ENCODE data around the gene EIF2D. TPM values are rescaled to one million over a fixed set of nuclear protein-coding genes. Genes with fewer than 3 reads are reported as not detected.

The EIF2D gene
- total RNA-seq, 6 donors from 2014 or later: 32.6 to 84.9 (median 45.4) TPM

- H3K27me3 ChIP-seq: no peaks in the 10 kb centered on the region
- peak overlapping the region in 1 of 4 donors; percentile 37 for H3K27ac ChIP-seq
- peak; percentile 50 to 56 for DNase-seq
These were observed 44.0 kb downstream of the EIF2D start for GRCh38 chr1:206568256-206568655.

GRCh38 chr1:206566999-206567398 lies 45.3 kb downstream of the EIF2D start:
- no peak overlapping the region for H3K4me3 ChIP-seq
- DNase-seq (no peak), ATAC-seq (ENCODE audit: low FRiP score in 2 of 2) (no peak)
- H3K27ac ChIP-seq: peak overlapping the region in 1 of 4 donors; percentile 47
- H3K4me1 ChIP-seq: peaks cover 4 to 43% (median 14%) of the 10 kb centered on the region in 4 donors
- 61 to 100% methylated on average over 3 to 4 of the region's 4 CpGs for WGBS, 2 donors
- no peaks in the 10 kb centered on the region for H3K27me3 ChIP-seq
- TF ChIP-seq CTCF (IDR thresholded peaks at IDR 0.05) (no peak), POLR2A (IDR thresholded peaks at IDR 0.05) (no peak), POLR2AphosphoS5 (IDR thresholded peaks at IDR 0.05) (no peak), EP300 (IDR thresholded peaks at IDR 0.05) (no peak)
- peaks cover 0 to 5% (median 0%) of the 10 kb centered on the region in 4 donors for H3K36me3 ChIP-seq
- H3K9me3 ChIP-seq: no peaks in the 10 kb centered on the region

More at GRCh38 chr1:206568256-206568655, 44.0 kb downstream of the EIF2D start:
- no peak overlapping the region for H3K4me3 ChIP-seq
- peak; percentile 13 to 52 for ATAC-seq (ENCODE audit: low FRiP score in 2 of 2)
- peaks cover 6 to 41% (median 14%) of the 10 kb centered on the region in 4 donors for H3K4me1 ChIP-seq
- no peaks in the 10 kb centered on the region for H3K9me3 ChIP-seq
- TF ChIP-seq POLR2AphosphoS5 (IDR thresholded peaks at IDR 0.05): no peak
- no peak for TF ChIP-seq EP300 (IDR thresholded peaks at IDR 0.05)
- no peak for TF ChIP-seq POLR2A (IDR thresholded peaks at IDR 0.05)
- no peak for TF ChIP-seq CTCF (IDR thresholded peaks at IDR 0.05)
- WGBS, 2 donors: 84% methylated on average over 10 of the region's 10 CpGs; no CpG with 5 or more reads in 1 of the 2 donors
- no peaks in the 10 kb centered on the region for H3K36me3 ChIP-seq

- ATAC-seq (ENCODE audit: low FRiP score in 2 of 2) (no peak), DNase-seq (no peak)
- peak overlapping the region in 1 of 4 donors; percentile 47 for H3K27ac ChIP-seq
- 55 to 62% methylated on average over 4 of the region's 4 CpGs for WGBS, 2 donors
- H3K27me3 ChIP-seq: no peaks in the 10 kb centered on the region
- peaks cover 4 to 43% (median 15%) of the 10 kb centered on the region in 4 donors for H3K4me1 ChIP-seq
- H3K4me3 ChIP-seq: no peak overlapping the region
- peaks cover 0 to 6% (median 0%) of the 10 kb centered on the region in 4 donors for H3K36me3 ChIP-seq
- no peaks in the 10 kb centered on the region for H3K9me3 ChIP-seq
- TF ChIP-seq EP300 (IDR thresholded peaks at IDR 0.05): no peak
- no peak for TF ChIP-seq POLR2A (IDR thresholded peaks at IDR 0.05)
- no peak for TF ChIP-seq POLR2AphosphoS5 (IDR thresholded peaks at IDR 0.05)
- no peak for TF ChIP-seq CTCF (IDR thresholded peaks at IDR 0.05)
These were observed 46.3 kb downstream of the EIF2D start for GRCh38 chr1:206565995-206566394.

GRCh38 chr1:206563367-206564207 lies 48.7 kb downstream of the EIF2D start:
- Histone ChIP-seq H3K27ac (peak overlapping the region in 1 of 4 donors; percentile 20), H3K4me1 (peaks cover 26 to 63% (median 35%) of the 10 kb centered on the region in 4 donors), H3K36me3 (peaks cover 0 to 6% (median 0%) of the 10 kb centered on the region in 4 donors), H3K27me3 (no peaks in the 10 kb centered on the region), H3K9me3 (no peaks in the 10 kb centered on the region), H3K4me3 (no peak overlapping the region)
- no peak for TF ChIP-seq CTCF (IDR thresholded peaks at IDR 0.05)
- TF ChIP-seq POLR2AphosphoS5 (IDR thresholded peaks at IDR 0.05): no peak
- no peak for TF ChIP-seq POLR2A (IDR thresholded peaks at IDR 0.05)
- TF ChIP-seq EP300 (IDR thresholded peaks at IDR 0.05): no peak
- DNase-seq (no peak), ATAC-seq (ENCODE audit: low FRiP score in 2 of 2) (no peak)
- 55 to 64% methylated on average over 1 of the region's 1 CpG for WGBS, 2 donors

Measured in upper lobe of left lung (tissue), 6 donors.